WERI-Rb-1 (cell line): Measurements from ENCODE around the gene CCDC88C.

Experiments used
- DNase-seq: peaks from one replicate; pipeline ENCODE4 v3.0.0-alpha.2; 2020
- H3K27ac ChIP-seq: fragments of 250-450 bp; sonication (Bioruptor Pico); 2 replicates; pipeline ENCODE4 v1.5.1; 2020; ENCODE audit warnings: mild to moderate bottlenecking, moderate library complexity
- H3K27me3 ChIP-seq: fragments of 250-450 bp; sonication (Bioruptor Pico); 2 replicates; pipeline ENCODE4 v1.5.1; 2021; ENCODE audit warnings: mild to moderate bottlenecking, low read depth, moderate library complexity; ENCODE audit not compliant: insufficient read depth, severe bottlenecking
- H3K36me3 ChIP-seq: fragments of 250-450 bp; sonication (Bioruptor Pico); 2 replicates; pipeline ENCODE4 v1.5.1; 2020; ENCODE audit warnings: mild to moderate bottlenecking, moderate library complexity
- H3K4me3 ChIP-seq: 2 replicates; pipeline ENCODE4 v1.5.1; 2011; ENCODE audit warnings: low read depth, mild to moderate bottlenecking, control low read depth, low read length
- H3K9me3 ChIP-seq: fragments of 250-450 bp; sonication (Bioruptor Pico); 2 replicates; pipeline ENCODE4 v1.5.1; 2021; ENCODE audit warnings: mild to moderate bottlenecking, moderate library complexity; ENCODE audit not compliant: severe bottlenecking
- CTCF ChIP-seq: IDR thresholded peaks from 2 replicates; pipeline ENCODE4 v1.5.1; 2011; ENCODE audit warnings: low read depth, mild to moderate bottlenecking, control low read depth, inconsistent platforms, low read length

CCDC88C gene, protein sequence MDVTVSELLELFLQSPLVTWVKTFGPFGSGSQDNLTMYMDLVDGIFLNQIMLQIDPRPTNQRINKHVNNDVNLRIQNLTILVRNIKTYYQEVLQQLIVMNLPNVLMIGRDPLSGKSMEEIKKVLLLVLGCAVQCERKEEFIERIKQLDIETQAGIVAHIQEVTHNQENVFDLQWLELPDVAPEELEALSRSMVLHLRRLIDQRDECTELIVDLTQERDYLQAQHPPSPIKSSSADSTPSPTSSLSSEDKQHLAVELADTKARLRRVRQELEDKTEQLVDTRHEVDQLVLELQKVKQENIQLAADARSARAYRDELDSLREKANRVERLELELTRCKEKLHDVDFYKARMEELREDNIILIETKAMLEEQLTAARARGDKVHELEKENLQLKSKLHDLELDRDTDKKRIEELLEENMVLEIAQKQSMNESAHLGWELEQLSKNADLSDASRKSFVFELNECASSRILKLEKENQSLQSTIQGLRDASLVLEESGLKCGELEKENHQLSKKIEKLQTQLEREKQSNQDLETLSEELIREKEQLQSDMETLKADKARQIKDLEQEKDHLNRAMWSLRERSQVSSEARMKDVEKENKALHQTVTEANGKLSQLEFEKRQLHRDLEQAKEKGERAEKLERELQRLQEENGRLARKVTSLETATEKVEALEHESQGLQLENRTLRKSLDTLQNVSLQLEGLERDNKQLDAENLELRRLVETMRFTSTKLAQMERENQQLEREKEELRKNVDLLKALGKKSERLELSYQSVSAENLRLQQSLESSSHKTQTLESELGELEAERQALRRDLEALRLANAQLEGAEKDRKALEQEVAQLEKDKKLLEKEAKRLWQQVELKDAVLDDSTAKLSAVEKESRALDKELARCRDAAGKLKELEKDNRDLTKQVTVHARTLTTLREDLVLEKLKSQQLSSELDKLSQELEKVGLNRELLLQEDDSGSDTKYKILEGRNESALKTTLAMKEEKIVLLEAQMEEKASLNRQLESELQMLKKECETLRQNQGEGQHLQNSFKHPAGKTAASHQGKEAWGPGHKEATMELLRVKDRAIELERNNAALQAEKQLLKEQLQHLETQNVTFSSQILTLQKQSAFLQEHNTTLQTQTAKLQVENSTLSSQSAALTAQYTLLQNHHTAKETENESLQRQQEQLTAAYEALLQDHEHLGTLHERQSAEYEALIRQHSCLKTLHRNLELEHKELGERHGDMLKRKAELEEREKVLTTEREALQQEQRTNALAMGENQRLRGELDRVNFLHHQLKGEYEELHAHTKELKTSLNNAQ (N-terminal part only)

DNA sequence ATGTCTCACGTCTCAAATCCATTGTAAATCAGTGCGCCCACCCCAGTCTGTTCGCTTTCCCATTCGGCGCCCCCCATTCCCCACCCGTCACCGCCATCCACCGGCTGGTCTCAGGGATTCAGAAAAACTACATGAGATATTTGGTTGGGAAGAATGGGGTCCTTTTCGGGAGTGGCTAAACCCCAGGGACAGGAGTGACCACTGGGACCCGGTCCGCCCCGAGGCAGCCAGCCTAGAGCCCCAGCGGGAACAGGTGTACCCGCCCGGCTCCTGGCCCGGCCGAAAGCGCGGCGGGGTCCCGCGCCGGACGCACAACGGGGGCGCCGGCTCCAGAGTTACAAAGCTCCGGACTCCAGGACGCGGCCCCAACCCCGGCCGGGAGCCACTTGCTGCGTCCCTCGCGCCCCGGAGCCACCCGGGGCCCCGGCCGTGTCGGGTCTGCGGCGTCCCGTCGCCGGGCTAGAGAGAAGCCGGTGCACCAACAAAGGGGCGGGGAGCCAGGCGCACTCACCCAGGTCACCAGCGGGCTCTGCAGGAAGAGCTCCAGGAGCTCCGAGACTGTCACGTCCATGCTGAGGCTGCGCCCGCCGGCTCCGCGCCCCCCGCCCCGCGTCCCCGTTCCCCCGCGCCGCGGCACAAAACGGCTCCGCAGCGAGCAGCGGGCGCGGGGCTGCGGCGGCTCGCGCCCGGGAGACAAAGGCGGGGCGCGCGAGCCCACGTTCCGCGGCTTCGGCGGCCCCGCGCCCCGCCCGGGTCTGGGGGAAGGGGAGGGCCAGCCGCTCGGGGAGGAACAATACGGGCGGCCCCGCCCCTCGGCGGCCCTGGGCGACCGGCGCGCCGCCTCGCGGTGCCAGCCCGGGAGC, at the start of gene CCDC88C:
CCDC88C (minus strand) TSS at position 701 of the 863 bp plus-strand sequence; CDS start at position 571, 130 bp downstream.
- no peaks in the 10 kb centered on the region for H3K27me3 ChIP-seq
- H3K27ac ChIP-seq, result peak within 1 kb of the TSS; percentile 97

DNA sequence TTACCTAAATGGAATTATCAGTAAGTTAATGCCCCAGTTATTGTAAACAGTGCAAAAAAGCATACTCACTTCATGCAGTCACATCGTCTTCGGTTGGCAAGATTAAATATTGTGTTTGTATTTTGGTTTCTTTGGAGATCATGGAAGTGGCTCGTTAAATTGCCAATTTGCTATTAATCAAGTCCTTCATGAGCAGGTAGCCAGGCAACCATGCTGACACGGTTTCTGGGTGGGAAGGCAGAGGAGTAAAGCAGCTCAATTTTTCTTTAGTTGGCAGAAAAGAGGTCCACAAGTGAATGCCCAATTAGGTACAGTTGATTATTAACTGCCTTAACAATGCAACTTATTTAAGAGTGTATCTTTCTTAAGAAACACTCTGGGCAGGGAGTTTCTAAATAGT, 48.6 kb upstream of the CCDC88C start:
- H3K27me3 ChIP-seq, result no peaks in the 10 kb centered on the region
- H3K4me3 ChIP-seq, result no peak overlapping the region
- H3K27ac ChIP-seq, result no peak overlapping the region
- no peak for DNase-seq
- TF ChIP-seq CTCF, result no peak
- H3K36me3 ChIP-seq, result peaks cover 85% of the 10 kb centered on the region
- no peaks in the 10 kb centered on the region for H3K9me3 ChIP-seq

More for the DNA sequence above, at the start of gene CCDC88C:
- H3K9me3 ChIP-seq, result no peaks in the 10 kb centered on the region
- DNase-seq, result peak; percentile 72
- H3K4me3 ChIP-seq, result peak within 1 kb of the TSS; percentile 95
- TF ChIP-seq CTCF, result no peak
- peaks cover 45% of the 10 kb centered on the region for H3K36me3 ChIP-seq

DNA sequence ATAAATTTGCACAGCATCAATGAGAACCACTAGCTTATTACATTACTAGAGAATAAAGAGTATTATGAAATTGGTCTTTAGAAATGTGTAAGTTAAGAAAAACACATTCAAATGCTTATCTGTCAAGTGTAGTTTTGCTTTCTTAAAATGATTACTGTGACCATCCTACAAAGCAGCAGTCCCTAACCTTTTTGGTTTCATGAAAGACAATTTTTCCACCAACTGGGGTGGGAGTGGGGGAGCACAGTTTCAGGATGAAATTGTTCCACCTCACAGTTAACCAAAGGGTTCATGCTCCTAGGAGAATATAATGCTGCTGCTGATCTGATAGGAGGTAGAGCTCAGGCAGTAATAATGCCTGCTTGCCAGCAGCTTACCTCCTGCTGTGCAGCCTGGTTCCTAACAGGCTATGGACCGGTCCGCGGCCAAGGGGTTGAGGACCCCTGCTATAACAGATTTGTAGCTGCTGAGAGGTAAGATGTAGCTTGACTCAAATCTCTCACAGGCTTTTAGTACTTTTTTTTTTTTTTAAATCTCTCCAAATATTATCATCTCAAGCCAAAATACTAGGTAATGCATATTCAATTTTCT, 47.1 kb upstream of the CCDC88C start:
- H3K27me3 ChIP-seq, result no peaks in the 10 kb centered on the region
- peaks cover 83% of the 10 kb centered on the region for H3K36me3 ChIP-seq
- no peak for TF ChIP-seq CTCF
- no peak for DNase-seq
- H3K27ac ChIP-seq, result no peak overlapping the region
- no peaks in the 10 kb centered on the region for H3K9me3 ChIP-seq
- H3K4me3 ChIP-seq, result no peak overlapping the region

GRCh38 chr14:91458612-91459011, 41.0 kb upstream of the CCDC88C start:
- no peaks in the 10 kb centered on the region for H3K27me3 ChIP-seq
- H3K9me3 ChIP-seq, result no peaks in the 10 kb centered on the region
- no peak for DNase-seq
- H3K36me3 ChIP-seq, result peaks cover 76% of the 10 kb centered on the region
- no peak overlapping the region for H3K27ac ChIP-seq
- H3K4me3 ChIP-seq, result no peak overlapping the region
- no peak for TF ChIP-seq CTCF

DNA sequence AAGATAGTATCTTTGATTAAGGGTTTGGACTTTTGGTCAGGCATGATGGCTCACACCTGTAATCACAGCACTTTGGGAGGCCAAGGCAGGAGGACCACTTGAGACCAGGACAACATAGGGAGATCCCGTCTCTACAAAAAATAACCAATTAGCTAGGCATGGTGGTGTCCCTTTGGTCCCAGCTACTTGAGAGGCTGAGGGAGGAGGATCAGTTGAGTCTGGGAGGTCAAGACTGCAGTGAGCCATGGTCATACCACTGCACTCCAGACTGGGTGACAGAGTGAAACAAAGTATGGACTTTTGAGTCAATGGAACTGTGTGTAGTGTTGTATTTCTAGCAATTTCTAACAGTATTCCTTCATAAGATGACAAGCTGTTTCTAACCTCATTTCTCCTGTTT, 38.7 kb upstream of the CCDC88C start:
- DNase-seq, result no peak
- H3K36me3 ChIP-seq, result peaks cover 57% of the 10 kb centered on the region

More for the DNA sequence above, 38.7 kb upstream of the CCDC88C start:
- H3K27ac ChIP-seq, result no peak overlapping the region
- H3K4me3 ChIP-seq, result no peak overlapping the region
- H3K9me3 ChIP-seq, result no peaks in the 10 kb centered on the region
- H3K27me3 ChIP-seq, result no peaks in the 10 kb centered on the region
- no peak for TF ChIP-seq CTCF
